ENCODE data around the gene ZNF709.

DNA sequence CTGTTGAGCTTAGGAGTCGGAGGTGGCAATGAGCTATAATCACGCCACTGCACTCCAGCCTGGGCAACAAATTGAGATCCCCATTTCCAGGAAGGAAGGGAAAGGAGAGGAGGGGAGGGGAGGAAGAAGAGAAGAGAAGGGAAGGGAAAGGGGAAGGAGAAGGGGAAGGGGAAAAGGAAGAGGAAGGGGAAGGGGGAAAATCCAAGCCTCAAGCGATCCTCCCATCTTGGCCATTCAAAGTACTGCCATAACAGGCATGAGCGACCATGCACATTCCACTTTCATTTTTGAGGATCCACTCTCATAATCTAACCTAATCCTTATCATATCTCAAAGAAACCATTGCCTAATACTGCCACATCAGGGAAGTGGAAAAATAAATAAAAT is 58.7 kb downstream of the ZNF709 start:
- TF ChIP-seq EZH2 (IDR thresholded peaks at IDR 0.05): no peak
- TF ChIP-seq EZH2phosphoT487 (IDR thresholded peaks at IDR 0.05; ENCODE audit: borderline replicate concordance): no peak
- TF ChIP-seq CEBPB (IDR thresholded peaks at IDR 0.05; ENCODE audit: low read depth): no peak
- TF ChIP-seq POLR2AphosphoS5 (IDR thresholded peaks at IDR 0.05; ENCODE audit: low read depth, low read length): no peak
- TF ChIP-seq, protein P1, sequence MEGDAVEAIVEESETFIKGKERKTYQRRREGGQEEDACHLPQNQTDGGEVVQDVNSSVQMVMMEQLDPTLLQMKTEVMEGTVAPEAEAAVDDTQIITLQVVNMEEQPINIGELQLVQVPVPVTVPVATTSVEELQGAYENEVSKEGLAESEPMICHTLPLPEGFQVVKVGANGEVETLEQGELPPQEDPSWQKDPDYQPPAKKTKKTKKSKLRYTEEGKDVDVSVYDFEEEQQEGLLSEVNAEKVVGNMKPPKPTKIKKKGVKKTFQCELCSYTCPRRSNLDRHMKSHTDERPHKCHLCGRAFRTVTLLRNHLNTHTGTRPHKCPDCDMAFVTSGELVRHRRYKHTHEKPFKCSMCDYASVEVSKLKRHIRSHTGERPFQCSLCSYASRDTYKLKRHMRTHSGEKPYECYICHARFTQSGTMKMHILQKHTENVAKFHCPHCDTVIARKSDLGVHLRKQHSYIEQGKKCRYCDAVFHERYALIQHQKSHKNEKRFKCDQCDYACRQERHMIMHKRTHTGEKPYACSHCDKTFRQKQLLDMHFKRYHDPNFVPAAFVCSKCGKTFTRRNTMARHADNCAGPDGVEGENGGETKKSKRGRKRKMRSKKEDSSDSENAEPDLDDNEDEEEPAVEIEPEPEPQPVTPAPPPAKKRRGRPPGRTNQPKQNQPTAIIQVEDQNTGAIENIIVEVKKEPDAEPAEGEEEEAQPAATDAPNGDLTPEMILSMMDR (IDR thresholded peaks at IDR 0.05 in 2 of 3, conservative IDR thresholded peaks at IDR 0.05 in 1 of 3; ENCODE audit: borderline replicate concordance in 1 of 3, insufficient read depth in 1 of 3, low read depth in 2 of 3, low read length in 2 of 3): no peak
- TF ChIP-seq, protein P2, sequence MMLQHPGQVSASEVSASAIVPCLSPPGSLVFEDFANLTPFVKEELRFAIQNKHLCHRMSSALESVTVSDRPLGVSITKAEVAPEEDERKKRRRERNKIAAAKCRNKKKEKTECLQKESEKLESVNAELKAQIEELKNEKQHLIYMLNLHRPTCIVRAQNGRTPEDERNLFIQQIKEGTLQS (IDR thresholded peaks at IDR 0.05): no peak
- TF ChIP-seq FOSL1 (IDR thresholded peaks at IDR 0.05; ENCODE audit: low read depth): no peak
- TF ChIP-seq POLR2A (IDR thresholded peaks at IDR 0.05; ENCODE audit: borderline replicate concordance, extremely low read depth, insufficient read depth, insufficient read length): no peak
- TF ChIP-seq RAD21 (IDR thresholded peaks at IDR 0.05; ENCODE audit: low read depth): no peak
- TF ChIP-seq ZNF274 (IDR thresholded peaks at IDR 0.05; ENCODE audit: low read depth, low read length): no peak
- TF ChIP-seq, protein P3, sequence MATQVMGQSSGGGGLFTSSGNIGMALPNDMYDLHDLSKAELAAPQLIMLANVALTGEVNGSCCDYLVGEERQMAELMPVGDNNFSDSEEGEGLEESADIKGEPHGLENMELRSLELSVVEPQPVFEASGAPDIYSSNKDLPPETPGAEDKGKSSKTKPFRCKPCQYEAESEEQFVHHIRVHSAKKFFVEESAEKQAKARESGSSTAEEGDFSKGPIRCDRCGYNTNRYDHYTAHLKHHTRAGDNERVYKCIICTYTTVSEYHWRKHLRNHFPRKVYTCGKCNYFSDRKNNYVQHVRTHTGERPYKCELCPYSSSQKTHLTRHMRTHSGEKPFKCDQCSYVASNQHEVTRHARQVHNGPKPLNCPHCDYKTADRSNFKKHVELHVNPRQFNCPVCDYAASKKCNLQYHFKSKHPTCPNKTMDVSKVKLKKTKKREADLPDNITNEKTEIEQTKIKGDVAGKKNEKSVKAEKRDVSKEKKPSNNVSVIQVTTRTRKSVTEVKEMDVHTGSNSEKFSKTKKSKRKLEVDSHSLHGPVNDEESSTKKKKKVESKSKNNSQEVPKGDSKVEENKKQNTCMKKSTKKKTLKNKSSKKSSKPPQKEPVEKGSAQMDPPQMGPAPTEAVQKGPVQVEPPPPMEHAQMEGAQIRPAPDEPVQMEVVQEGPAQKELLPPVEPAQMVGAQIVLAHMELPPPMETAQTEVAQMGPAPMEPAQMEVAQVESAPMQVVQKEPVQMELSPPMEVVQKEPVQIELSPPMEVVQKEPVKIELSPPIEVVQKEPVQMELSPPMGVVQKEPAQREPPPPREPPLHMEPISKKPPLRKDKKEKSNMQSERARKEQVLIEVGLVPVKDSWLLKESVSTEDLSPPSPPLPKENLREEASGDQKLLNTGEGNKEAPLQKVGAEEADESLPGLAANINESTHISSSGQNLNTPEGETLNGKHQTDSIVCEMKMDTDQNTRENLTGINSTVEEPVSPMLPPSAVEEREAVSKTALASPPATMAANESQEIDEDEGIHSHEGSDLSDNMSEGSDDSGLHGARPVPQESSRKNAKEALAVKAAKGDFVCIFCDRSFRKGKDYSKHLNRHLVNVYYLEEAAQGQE (IDR thresholded peaks at IDR 0.05; ENCODE audit: low read depth): no peak
